Activated T-helper 9 cell treated with anti-CD3 and anti-CD28 coated beads, Interleukin-2, amount 50 U/mL, for 16 hours (primary cell): ENCODE data around the gene MMP25.

ENCODE experiments used
- DNase-seq: peaks from one replicate; pipeline ENCODE4 v3.0.0-alpha.2; 2020; ENCODE audit warnings: low read depth

The MMP25 gene

GRCh38 chr16:3017344-3017743 lies 29.0 kb upstream of the MMP25 start:
- DNase-seq: no peak

GRCh38 chr16:3017794-3018506 lies 28.4 kb upstream of the MMP25 start, which contains the start of gene CLDN6:
TSS of gene CLDN6 (minus strand) at chr16:3018183. CDS start at chr16:3016021, 2,162 bp downstream.
- DNase-seq: no peak

GRCh38 chr16:3019594-3020246 lies 26.6 kb upstream of the MMP25 start:
- no peak for DNase-seq

GRCh38 chr16:3020247-3020603 lies 26.1 kb upstream of the MMP25 start, which contains the start of gene TNFRSF12A:
TSS of gene TNFRSF12A (plus strand) at chr16:3020368. CDS start at chr16:3020398, 30 bp downstream.
- peak; percentile 59 for DNase-seq

GRCh38 chr16:3020604-3021448 lies 25.5 kb upstream of the MMP25 start:
- peak; percentile 63 for DNase-seq

GRCh38 chr16:3021449-3022207 lies 24.7 kb upstream of the MMP25 start:
- DNase-seq: peak; percentile 76

GRCh38 chr16:3022208-3022683 lies 24.1 kb upstream of the MMP25 start:
- DNase-seq: peak; percentile 89

GRCh38 chr16:3022684-3023414 lies 23.5 kb upstream of the MMP25 start:
- no peak for DNase-seq

- DNase-seq: no peak
Measured at GRCh38 chr16:3023415-3023668, 23.0 kb upstream of the MMP25 start.

- peak; percentile 93 for DNase-seq
Measured at GRCh38 chr16:3023669-3024478, 22.5 kb upstream of the MMP25 start, which contains the start of the genes HCFC1R1 and THOC6. TSS of gene HCFC1R1 (minus strand) at chr16:3023942. CDS start at chr16:3023941, 1 bp downstream. TSS of gene THOC6 (plus strand) at chr16:3024035. CDS start at chr16:3024327, 292 bp downstream.

GRCh38 chr16:3025032-3026002 lies 21.0 kb upstream of the MMP25 start:
- DNase-seq: no peak

- no peak for DNase-seq
Measured at GRCh38 chr16:3026003-3026378, 20.4 kb upstream of the MMP25 start.

- DNase-seq: no peak
Measured at GRCh38 chr16:3026609-3027488, 19.5 kb upstream of the MMP25 start.

GRCh38 chr16:3027489-3027795 lies 18.9 kb upstream of the MMP25 start:
- DNase-seq: no peak

- DNase-seq: peak; percentile 84
Measured at GRCh38 chr16:3027983-3028715, 18.2 kb upstream of the MMP25 start.

GRCh38 chr16:3028716-3029319 lies 17.5 kb upstream of the MMP25 start:
- no peak for DNase-seq
